H9 (cell line): Measurements from ENCODE around the gene RAB3IL1. TPM values are rescaled to one million over a fixed set of nuclear protein-coding genes. Genes with fewer than 3 reads are reported as not detected.

Source experiments
- DNase-seq: peaks from one replicate; pipeline ENCODE4 v3.0.0-alpha.2; 2017
- H2AFZ ChIP-seq: one replicate; pipeline ENCODE4 v1.6.1; 2013; ENCODE audit warnings: mild to moderate bottlenecking, low read length, control low read depth, moderate library complexity
- H2AK5ac ChIP-seq: 2 replicates; pipeline ENCODE4 v1.6.1; 2013; ENCODE audit warnings: low read length, control low read depth, mixed read lengths; ENCODE audit not compliant: insufficient read length
- H2BK120ac ChIP-seq: one replicate; pipeline ENCODE4 v1.6.1; 2013; ENCODE audit warnings: low read depth, mild to moderate bottlenecking, low read length, control low read depth, inconsistent platforms; ENCODE audit not compliant: poor library complexity, severe bottlenecking
- H2BK12ac ChIP-seq: 2 replicates; pipeline ENCODE4 v1.6.1; 2013; ENCODE audit warnings: low read length, control low read depth, mixed read lengths, low read depth; ENCODE audit not compliant: insufficient read length
- H2BK15ac ChIP-seq: 2 replicates; pipeline ENCODE4 v1.6.1; 2013; ENCODE audit warnings: low read depth, low read length, control low read depth
- H2BK20ac ChIP-seq: one replicate; pipeline ENCODE4 v1.6.1; 2013; ENCODE audit warnings: low read depth, mild to moderate bottlenecking, low read length, control low read depth, inconsistent platforms; ENCODE audit not compliant: poor library complexity, severe bottlenecking
- H2BK5ac ChIP-seq: 2 replicates; pipeline ENCODE4 v1.6.1; 2013; ENCODE audit warnings: low read length, control low read depth, mixed read lengths; ENCODE audit not compliant: insufficient read length
- H3K14ac ChIP-seq: 2 replicates; pipeline ENCODE4 v1.6.1; 2013; ENCODE audit warnings: low read length, control low read depth; ENCODE audit not compliant: insufficient read depth
- H3K18ac ChIP-seq: 2 replicates; pipeline ENCODE4 v1.6.1; 2013; ENCODE audit warnings: low read depth, mild to moderate bottlenecking, mixed read lengths, low read length, control low read depth; ENCODE audit not compliant: insufficient read length
- H3K23ac ChIP-seq: 2 replicates; pipeline ENCODE4 v1.6.1; 2013; ENCODE audit warnings: low read length, control low read depth, mixed read lengths, low read depth; ENCODE audit not compliant: insufficient read length
- H3K23me2 ChIP-seq: 2 replicates; pipeline ENCODE4 v1.6.1; 2013; ENCODE audit warnings: low read depth, mild to moderate bottlenecking, mixed read lengths, low read length, control low read depth; ENCODE audit not compliant: insufficient read length, poor library complexity, severe bottlenecking
- H3K27ac ChIP-seq: 2 replicates; pipeline ENCODE4 v1.5.1; 2013; ENCODE audit warnings: low read length, control low read depth, mixed read lengths, low read depth; ENCODE audit not compliant: insufficient read length
- H3K27me3 ChIP-seq: 2 replicates; pipeline ENCODE4 v1.6.1; 2013; ENCODE audit warnings: low read length, control low read depth, inconsistent platforms; ENCODE audit not compliant: insufficient read depth
- H3K4ac ChIP-seq: 2 replicates; pipeline ENCODE4 v1.6.1; 2013; ENCODE audit warnings: low read depth, mild to moderate bottlenecking, control low read depth, inconsistent platforms, low read length, moderate library complexity
- H3K4me1 ChIP-seq: 2 replicates; pipeline ENCODE4 v1.6.1; 2013; ENCODE audit warnings: low read length, control low read depth, inconsistent platforms; ENCODE audit not compliant: insufficient read depth
- H3K4me2 ChIP-seq: 2 replicates; pipeline ENCODE4 v1.6.1; 2013; ENCODE audit warnings: low read length, control low read depth, mixed read lengths; ENCODE audit not compliant: insufficient read length, insufficient read depth
- H3K56ac ChIP-seq: 2 replicates; pipeline ENCODE4 v1.6.1; 2013; ENCODE audit warnings: low read depth, mild to moderate bottlenecking, mixed read lengths, low read length, control low read depth; ENCODE audit not compliant: insufficient read length
- H3K79me1 ChIP-seq: 2 replicates; pipeline ENCODE4 v1.6.1; 2013; ENCODE audit warnings: low read depth, mild to moderate bottlenecking, moderate library complexity, low read length, control low read depth, inconsistent platforms; ENCODE audit not compliant: insufficient read depth, poor library complexity, severe bottlenecking
- H3K79me2 ChIP-seq: 2 replicates; pipeline ENCODE4 v1.6.1; 2013; ENCODE audit warnings: low read length, control low read depth, inconsistent platforms; ENCODE audit not compliant: insufficient read depth
- H3K9ac ChIP-seq: 2 replicates; pipeline ENCODE4 v1.6.1; 2013; ENCODE audit warnings: low read length, control low read depth, mixed read lengths; ENCODE audit not compliant: insufficient read length; ENCODE audit errors: extremely low read depth
- H3K9me3 ChIP-seq: one replicate; pipeline ENCODE4 v1.6.1; 2013; ENCODE audit warnings: low read depth, low read length, inconsistent platforms; ENCODE audit not compliant: control insufficient read depth
- H3T11ph ChIP-seq: one replicate; pipeline ENCODE4 v1.6.1; 2013; ENCODE audit warnings: mild to moderate bottlenecking, low read length, control low read depth, inconsistent platforms
- H4K20me1 ChIP-seq: one replicate; pipeline ENCODE4 v1.6.1; 2013; ENCODE audit not compliant: control insufficient read depth, insufficient read length, insufficient read depth
- H4K5ac ChIP-seq: 2 replicates; pipeline ENCODE4 v1.6.1; 2013; ENCODE audit warnings: low read depth, mild to moderate bottlenecking, mixed read lengths, low read length, control low read depth; ENCODE audit not compliant: insufficient read length
- H4K8ac ChIP-seq: replicated peaks from 2 replicates; pipeline ENCODE4 v1.6.1; 2013; ENCODE audit warnings: low read length, control low read depth, mixed read lengths, low read depth; ENCODE audit not compliant: insufficient read length
- H4K91ac ChIP-seq: 2 replicates; pipeline ENCODE4 v1.6.1; 2013; ENCODE audit warnings: low read depth, mild to moderate bottlenecking, moderate library complexity, mixed read lengths, low read length, control low read depth; ENCODE audit not compliant: insufficient read length
- H3K27ac Mint-ChIP-seq, 3 experiments: 2 replicates in 2 of 3; 3 replicates in 1 of 3; pipeline ENCODE4 v1.8.0; 2020 to 2021; ENCODE audit warnings: mixed read lengths in 3 of 3, mild to moderate bottlenecking in 1 of 3, moderate library complexity in 1 of 3
- H3K27me3 Mint-ChIP-seq: 2 replicates; pipeline ENCODE4 v1.8.0; 2021; ENCODE audit warnings: low read depth, mild to moderate bottlenecking, moderate library complexity, mixed read lengths
- H3K36me3 Mint-ChIP-seq, 3 experiments: 2 replicates in 2 of 3; 3 replicates in 1 of 3; pipeline ENCODE4 v1.8.0; 2020 to 2021; ENCODE audit warnings: low read depth in 3 of 3, mixed read lengths in 3 of 3; ENCODE audit not compliant: insufficient read depth in 1 of 3
- H3K4me1 Mint-ChIP-seq, 2 experiments: 2 replicates each; pipeline ENCODE4 v1.8.0; 2020; ENCODE audit warnings: mixed read lengths in 2 of 2
- H3K4me3 Mint-ChIP-seq, 2 experiments: 2 replicates in 1 of 2; 3 replicates in 1 of 2; pipeline ENCODE4 v1.8.0; 2020 to 2021; ENCODE audit warnings: mild to moderate bottlenecking in 2 of 2, mixed read lengths in 2 of 2, moderate library complexity in 1 of 2
- H3K9me3 Mint-ChIP-seq, 2 experiments: 2 replicates in 1 of 2; 3 replicates in 1 of 2; pipeline ENCODE4 v1.8.0; 2020; ENCODE audit warnings: mild to moderate bottlenecking in 2 of 2, mixed read lengths in 2 of 2, moderate library complexity in 1 of 2
- WGBS: extraction: QIAGEN DNeasy Blood & Tissue Kit; methylation state at CpG from one replicate; pipeline ENCODE4 v1.1.7; 2013; ENCODE audit warnings: missing lambda C conversion rate, low lambda C conversion rate, mixed read lengths; ENCODE audit not compliant: insufficient read length; ENCODE audit errors: extremely low coverage; 5-methylcytosine and 5-hydroxymethylcytosine counted together
- total RNA-seq: library from RNA; stranded (reverse); gene quantifications from 2 replicates; pipeline ENCODE4 v1.2.1, GENCODE V29; 2021
- TF ChIP-seq, protein P1 (sequence below): fragments of 200-600 bp; sonication (generic); conservative IDR thresholded peaks from 3 replicates; pipeline ENCODE4 v1.8.0; 2021; ENCODE audit warnings: antibody characterized with exemption, mild to moderate bottlenecking

The RAB3IL1 gene
- total RNA-seq, 1 experiment from 2014 or later, result 2.4 TPM

DNA sequence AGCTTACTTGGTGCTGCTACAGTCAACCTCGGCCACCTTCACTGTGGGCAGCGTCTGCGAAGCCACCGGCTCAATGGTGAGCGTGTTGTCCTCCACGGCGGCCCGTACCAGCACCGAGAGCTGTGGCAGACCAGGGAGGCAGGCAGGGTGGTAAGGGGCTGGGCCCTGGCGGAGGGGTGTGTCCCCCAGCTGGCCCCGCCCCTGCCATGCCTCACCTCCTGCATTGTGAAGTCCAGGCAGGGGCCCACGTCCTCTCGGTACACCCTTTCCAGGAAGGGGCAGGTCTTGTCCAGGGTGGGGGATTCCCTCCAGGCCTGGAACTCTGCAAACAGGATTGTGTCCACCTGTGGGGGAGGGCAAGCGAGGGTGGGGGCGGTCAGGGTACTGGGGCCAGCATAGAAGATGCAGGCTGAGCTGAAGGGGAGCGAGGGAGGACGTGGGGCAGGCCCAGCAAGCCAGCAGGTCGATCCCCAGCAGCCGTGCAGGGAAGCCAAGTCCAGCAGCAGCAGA lies 12.8 kb downstream of the RAB3IL1 start:
- peak; percentile 86 for DNase-seq
- Histone ChIP-seq H3K4me1 (no peaks in the 10 kb centered on the region; the same call in 1 of the 2 replicates), H3T11ph (no peak overlapping the region), H3K56ac (no peak overlapping the region), H2AFZ (no peak overlapping the region), H3K79me2 (no peaks in the 10 kb centered on the region), H2BK5ac (no peak overlapping the region), H3K23me2 (no peaks in the 10 kb centered on the region), H4K20me1 (no peaks in the 10 kb centered on the region), H2BK15ac (no peak overlapping the region), H3K9me3 (no peaks in the 10 kb centered on the region), H3K9ac (no peak overlapping the region), H4K5ac (no peak overlapping the region), H3K79me1 (no peaks in the 10 kb centered on the region), H2BK20ac (no peak overlapping the region), H3K23ac (no peak overlapping the region), H3K27me3 (no peaks in the 10 kb centered on the region), H3K4ac (no peak overlapping the region), H4K91ac (no peak overlapping the region), H2AK5ac (no peak overlapping the region), H2BK120ac (no peak overlapping the region), H3K14ac (no peak overlapping the region), H3K18ac (no peak overlapping the region), H3K4me2 (peak overlapping the region; percentile 7), H3K27ac (no peak overlapping the region), H4K8ac (no peak overlapping the region), H2BK12ac (no peak overlapping the region)
- peaks cover 7% of the 10 kb centered on the region for H3K27me3 Mint-ChIP-seq
- no peaks in the 10 kb centered on the region for H3K36me3 Mint-ChIP-seq
- H3K27ac Mint-ChIP-seq, result no peak overlapping the region; a peak in 1 of 7 replicates
- TF ChIP-seq, protein P1, sequence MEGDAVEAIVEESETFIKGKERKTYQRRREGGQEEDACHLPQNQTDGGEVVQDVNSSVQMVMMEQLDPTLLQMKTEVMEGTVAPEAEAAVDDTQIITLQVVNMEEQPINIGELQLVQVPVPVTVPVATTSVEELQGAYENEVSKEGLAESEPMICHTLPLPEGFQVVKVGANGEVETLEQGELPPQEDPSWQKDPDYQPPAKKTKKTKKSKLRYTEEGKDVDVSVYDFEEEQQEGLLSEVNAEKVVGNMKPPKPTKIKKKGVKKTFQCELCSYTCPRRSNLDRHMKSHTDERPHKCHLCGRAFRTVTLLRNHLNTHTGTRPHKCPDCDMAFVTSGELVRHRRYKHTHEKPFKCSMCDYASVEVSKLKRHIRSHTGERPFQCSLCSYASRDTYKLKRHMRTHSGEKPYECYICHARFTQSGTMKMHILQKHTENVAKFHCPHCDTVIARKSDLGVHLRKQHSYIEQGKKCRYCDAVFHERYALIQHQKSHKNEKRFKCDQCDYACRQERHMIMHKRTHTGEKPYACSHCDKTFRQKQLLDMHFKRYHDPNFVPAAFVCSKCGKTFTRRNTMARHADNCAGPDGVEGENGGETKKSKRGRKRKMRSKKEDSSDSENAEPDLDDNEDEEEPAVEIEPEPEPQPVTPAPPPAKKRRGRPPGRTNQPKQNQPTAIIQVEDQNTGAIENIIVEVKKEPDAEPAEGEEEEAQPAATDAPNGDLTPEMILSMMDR, result no peak
- WGBS, result no CpG with 5 or more reads among the region's 19 CpGs
- peak overlapping the region; percentile 21 to 44; a peak in 2 of 5 replicates for H3K4me3 Mint-ChIP-seq
- H3K4me1 Mint-ChIP-seq, result peaks cover 9 to 39% of the 10 kb centered on the region in 2 experiments
- H3K9me3 Mint-ChIP-seq, result no peaks in the 10 kb centered on the region
